Activated CD4-positive, alpha-beta memory T cell treated with anti-CD3 and anti-CD28 coated beads for 36 hours (primary cell): ENCODE measurements around the gene RIF1. TPM values are rescaled to one million over a fixed set of nuclear protein-coding genes. Genes with fewer than 3 reads are reported as not detected.

Experiments
- CTCF ChIA-PET: fragments of 350-600 bp; sonication (Branson Sonifier 250); formaldehyde crosslinking; loops from one replicate; lab custom pipeline; 2021; ENCODE audit warnings: antibody characterized with exemption, inconsistent platforms; lab: Charles Lee
- POLR2A ChIA-PET: fragments of 350-600 bp; sonication (Branson Sonifier 250); formaldehyde crosslinking; loops from one replicate; lab custom pipeline; 2021; ENCODE audit warnings: antibody characterized with exemption; lab: Charles Lee
- DNase-seq: peaks from one replicate; pipeline ENCODE4 v3.0.0-alpha.2; 2020
- H3K27ac Mint-ChIP-seq: one replicate; pipeline ENCODE4 v1.8.0; 2021; ENCODE audit warnings: mixed read lengths
- H3K27me3 Mint-ChIP-seq: one replicate; pipeline ENCODE4 v1.8.0; 2021; ENCODE audit warnings: mixed read lengths
- H3K36me3 Mint-ChIP-seq: one replicate; pipeline ENCODE4 v1.8.0; 2021; ENCODE audit warnings: mixed read lengths
- H3K4me1 Mint-ChIP-seq: one replicate; pipeline ENCODE4 v1.8.0; 2021; ENCODE audit warnings: low read depth, mixed read lengths
- H3K4me3 Mint-ChIP-seq: one replicate; pipeline ENCODE4 v1.8.0; 2021; ENCODE audit warnings: mild to moderate bottlenecking, mixed read lengths
- H3K9me3 Mint-ChIP-seq: one replicate; pipeline ENCODE4 v1.8.0; 2021; ENCODE audit warnings: mixed read lengths
- intact Hi-C: fragments of 100-400 bp; cut with micrococcal nuclease; formaldehyde crosslinking; loops from one replicate; pipeline ENCODE4 v1.15.1; 2023
- total RNA-seq, 2 experiments: library from RNA; stranded (reverse); gene quantifications; one replicate each; pipeline ENCODE4 v1.2.3, GENCODE V29; 2021

RIF1 gene
- total RNA-seq, 2 experiments from 2014 or later: 56.8 to 59.2 TPM

DNA sequence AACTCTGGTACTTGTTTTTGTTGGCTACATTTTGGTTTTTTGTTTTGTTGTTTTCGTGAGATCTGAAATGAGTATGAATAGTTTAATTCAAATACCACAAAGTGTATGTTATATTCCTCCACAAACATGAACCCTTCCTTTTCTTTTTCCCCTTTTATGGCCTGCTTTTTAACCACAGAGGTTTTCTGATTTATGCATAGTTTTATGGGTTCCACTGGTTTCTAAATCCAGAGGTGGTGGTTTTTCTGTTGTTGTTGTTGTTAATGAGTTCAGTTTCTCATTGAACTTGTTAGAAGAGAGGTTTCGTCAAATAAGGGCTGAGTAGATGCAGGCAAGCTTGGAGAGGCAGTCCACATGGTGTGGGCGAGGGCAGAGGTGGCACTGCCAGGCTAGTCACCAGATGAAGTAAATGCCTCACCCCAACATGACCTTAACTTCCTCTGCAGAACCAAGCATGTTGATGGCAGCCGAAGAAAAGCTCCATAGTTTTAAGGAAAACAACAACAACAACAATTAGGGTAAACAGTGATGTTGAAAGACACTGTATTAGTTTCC, 72.5 kb downstream of the RIF1 start:
- CTCF ChIA-PET: no interaction called here
- Mint-ChIP-seq H3K4me3 (no peak overlapping the region), H3K27me3 (no peaks in the 10 kb centered on the region), H3K4me1 (peaks cover 32% of the 10 kb centered on the region), H3K9me3 (peaks cover 23% of the 10 kb centered on the region), H3K36me3 (peaks cover 76% of the 10 kb centered on the region), H3K27ac (peak overlapping the region; percentile 61)
- intact Hi-C loops: loop anchor here (5.0 to 10.0 kb wide), 4 partner anchors 153 to 685 kb away; partner anchors contain the start of gene ARL5A
- POLR2A ChIA-PET: no interaction called here
- peak; percentile 23 for DNase-seq

DNA sequence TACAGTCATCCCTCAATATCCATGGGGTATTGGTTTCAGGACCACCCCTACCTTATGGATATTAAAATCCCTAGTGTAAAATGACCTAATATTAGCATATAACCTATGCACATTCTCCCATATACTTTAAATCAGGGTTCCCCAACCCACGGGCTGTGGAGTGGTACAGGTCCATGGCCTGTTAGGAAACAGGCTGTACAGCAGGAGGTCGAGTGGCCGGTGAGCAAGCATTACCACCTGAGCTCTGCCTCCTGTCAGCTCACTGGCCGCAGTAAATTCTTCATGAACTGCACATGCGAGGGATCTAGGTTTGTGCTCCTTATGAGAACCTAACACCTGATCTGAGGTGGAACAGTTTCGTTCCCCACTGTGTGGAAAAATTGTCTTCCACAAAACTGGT, 73.8 kb downstream of the RIF1 start:
- Mint-ChIP-seq H3K36me3 (peaks cover 71% of the 10 kb centered on the region), H3K4me1 (peaks cover 32% of the 10 kb centered on the region), H3K27ac (no peak overlapping the region), H3K9me3 (peaks cover 23% of the 10 kb centered on the region), H3K4me3 (no peak overlapping the region), H3K27me3 (no peaks in the 10 kb centered on the region)
- intact Hi-C loops: loop anchor here (5.0 to 10.0 kb wide), 4 partner anchors 151 to 684 kb away; partner anchors contain the start of gene ARL5A
- POLR2A ChIA-PET: no interaction called here
- DNase-seq: no peak
- CTCF ChIA-PET: no interaction called here

DNA sequence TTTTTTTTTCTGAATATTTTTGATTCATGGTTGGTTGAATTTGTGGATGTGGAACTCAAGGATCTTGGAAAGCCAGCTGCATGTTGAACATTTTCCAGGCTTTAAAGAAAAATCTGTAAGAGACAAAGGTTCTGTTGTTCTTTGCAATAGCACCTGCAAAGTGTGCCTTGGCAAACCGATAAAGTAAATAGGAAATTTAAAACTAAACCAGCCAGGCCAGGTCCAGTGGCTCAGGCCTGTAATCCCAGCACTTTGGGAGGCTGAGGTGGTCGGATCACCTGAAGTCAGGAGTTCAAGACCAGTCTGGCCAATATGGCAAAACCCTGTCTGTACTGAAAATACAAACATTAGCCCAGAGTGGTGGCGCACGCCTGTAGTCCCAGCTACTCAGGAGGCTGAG, 74.4 kb downstream of the RIF1 start:
- CTCF ChIA-PET: no interaction called here
- DNase-seq: no peak
- Mint-ChIP-seq H3K36me3 (peaks cover 66% of the 10 kb centered on the region), H3K4me3 (no peak overlapping the region), H3K9me3 (peaks cover 23% of the 10 kb centered on the region), H3K27me3 (no peaks in the 10 kb centered on the region), H3K27ac (no peak overlapping the region), H3K4me1 (peaks cover 32% of the 10 kb centered on the region)
- POLR2A ChIA-PET: no interaction called here
- intact Hi-C loops: loop anchor here (5.0 to 10.0 kb wide), 4 partner anchors 151 to 683 kb away; partner anchors contain the start of gene ARL5A

DNA sequence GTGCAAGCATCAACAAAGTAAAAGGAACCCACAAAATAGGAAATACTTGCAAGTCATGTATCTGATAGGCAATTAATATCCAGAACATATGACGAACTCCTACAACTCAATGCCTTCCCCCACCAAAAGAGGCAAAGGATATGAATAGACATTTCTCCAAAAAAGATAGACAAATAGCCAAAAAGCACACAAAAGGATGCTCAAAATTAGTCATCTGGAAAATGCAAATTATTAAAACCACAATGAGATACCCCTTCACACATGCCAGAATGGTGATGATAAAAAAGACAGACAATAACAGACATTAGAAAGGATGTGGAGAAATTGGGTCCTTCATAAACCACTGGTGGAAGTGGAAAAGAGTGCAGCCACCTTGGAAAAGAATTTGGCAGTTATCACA, 76.4 kb downstream of the RIF1 start:
- no peak overlapping the region for H3K27ac Mint-ChIP-seq

DNA sequence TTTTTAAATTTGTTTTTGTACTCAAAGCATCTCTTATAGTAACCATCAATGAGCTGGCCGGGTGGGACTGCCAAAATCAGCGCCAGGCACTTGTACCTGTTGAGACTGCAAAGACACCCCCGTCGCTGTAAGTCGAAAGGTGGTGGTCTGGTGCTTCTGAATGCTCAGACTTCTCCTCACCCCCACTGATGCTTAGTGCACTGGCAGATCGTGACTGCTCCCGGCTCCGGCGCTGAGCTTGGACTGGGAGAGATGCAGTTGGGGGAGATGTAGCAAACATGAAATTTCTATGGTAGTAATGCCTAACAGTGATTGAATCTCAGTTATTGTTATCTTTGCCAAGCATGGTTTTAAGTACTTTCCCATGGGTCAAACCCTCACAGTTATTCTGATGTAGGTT, 80.6 kb downstream of the RIF1 start:
- DNase-seq: no peak
- H3K4me3 Mint-ChIP-seq: no peak overlapping the region
- no peaks in the 10 kb centered on the region for H3K27me3 Mint-ChIP-seq
- ChIA-PET CTCF (no interaction called here), POLR2A (no interaction called here)
- no peak overlapping the region for H3K27ac Mint-ChIP-seq
- peaks cover 12% of the 10 kb centered on the region for H3K9me3 Mint-ChIP-seq
- peaks cover 10% of the 10 kb centered on the region for H3K4me1 Mint-ChIP-seq
- intact Hi-C loops: no loop called here
- peaks cover 35% of the 10 kb centered on the region for H3K36me3 Mint-ChIP-seq

More for the DNA sequence above, 76.4 kb downstream of the RIF1 start:
- intact Hi-C loops: loop anchor here (10.0 kb wide), 2 partner anchors 149 to 539 kb away; no protein-coding TSS in a partner anchor
- Mint-ChIP-seq H3K9me3 (peaks cover 21% of the 10 kb centered on the region), H3K36me3 (peaks cover 58% of the 10 kb centered on the region), H3K4me1 (peaks cover 24% of the 10 kb centered on the region), H3K27me3 (no peaks in the 10 kb centered on the region), H3K4me3 (no peak overlapping the region)
- POLR2A ChIA-PET: no interaction called here
- CTCF ChIA-PET: no interaction called here
- no peak for DNase-seq

DNA sequence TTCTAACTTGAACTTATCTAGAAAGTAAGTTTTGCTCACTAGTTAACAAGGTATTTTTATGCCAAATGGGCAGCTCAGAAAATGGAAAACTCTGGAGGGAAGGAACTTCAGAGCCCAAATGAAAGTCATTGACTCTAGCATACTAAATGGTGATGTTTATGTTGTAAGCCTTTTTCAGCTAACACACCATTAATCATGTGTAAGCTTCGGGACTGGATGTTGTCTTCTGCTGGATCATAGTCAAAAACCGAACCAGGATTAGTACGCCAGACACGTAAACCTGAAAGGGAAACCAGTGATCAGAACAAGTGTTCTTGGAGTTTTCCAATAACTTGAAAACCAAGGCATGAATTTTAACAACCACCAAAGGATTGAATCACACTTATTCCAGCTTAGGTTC, 81.8 kb downstream of the RIF1 start:
- DNase-seq: no peak
- intact Hi-C loops: no loop called here
- Mint-ChIP-seq H3K4me3 (no peak overlapping the region), H3K27ac (no peak overlapping the region), H3K27me3 (no peaks in the 10 kb centered on the region), H3K4me1 (no peaks in the 10 kb centered on the region), H3K9me3 (no peaks in the 10 kb centered on the region), H3K36me3 (peaks cover 23% of the 10 kb centered on the region)
- CTCF ChIA-PET: no interaction called here
- POLR2A ChIA-PET: no interaction called here

DNA sequence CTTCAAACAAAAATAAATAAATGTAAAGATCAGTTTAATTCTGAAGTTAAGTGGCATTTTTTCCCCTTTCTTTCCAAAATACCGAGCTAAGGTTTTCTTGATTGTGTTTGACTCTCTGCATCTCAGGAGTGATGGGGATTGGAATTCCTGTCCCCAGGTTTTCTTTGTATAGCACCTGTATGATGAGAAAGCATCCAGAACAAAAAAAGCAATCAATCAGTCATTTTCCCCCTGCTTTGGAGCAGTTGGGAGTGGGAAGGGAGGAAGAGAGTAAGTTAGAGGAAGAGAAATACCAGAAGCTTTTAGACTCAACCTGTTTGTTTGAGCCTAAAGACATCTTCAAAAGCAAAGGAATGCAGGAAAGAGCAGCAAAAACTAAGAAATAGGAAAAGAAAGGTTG, 88.5 kb downstream of the RIF1 start:
- peaks cover 6% of the 10 kb centered on the region for H3K36me3 Mint-ChIP-seq
- no peak overlapping the region for H3K4me3 Mint-ChIP-seq
- H3K4me1 Mint-ChIP-seq: no peaks in the 10 kb centered on the region
- ChIA-PET CTCF (no interaction called here), POLR2A (no interaction called here)
- H3K9me3 Mint-ChIP-seq: no peaks in the 10 kb centered on the region
- no peak for DNase-seq
- H3K27ac Mint-ChIP-seq: no peak overlapping the region
- intact Hi-C loops: no loop called here
- H3K27me3 Mint-ChIP-seq: no peaks in the 10 kb centered on the region

DNA sequence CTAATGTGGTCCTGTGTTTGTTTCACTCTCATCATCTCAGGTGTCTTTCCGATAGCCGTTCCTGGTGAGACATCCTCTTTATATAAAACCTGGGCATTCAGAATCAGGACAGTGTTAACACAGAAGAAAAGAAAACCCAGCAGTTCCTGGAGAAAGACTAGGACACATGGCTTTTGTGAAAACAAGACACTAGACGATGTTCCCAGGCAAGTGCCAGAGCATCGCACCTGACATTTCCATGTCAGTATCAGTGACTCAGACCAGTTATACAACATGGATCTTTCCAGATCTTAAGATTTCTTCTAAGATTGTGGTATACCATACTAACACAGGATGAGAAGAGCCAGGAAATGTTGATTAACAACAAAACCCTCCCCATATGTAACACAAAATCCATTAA, 96.5 kb downstream of the RIF1 start:
- DNase-seq: no peak
- Mint-ChIP-seq H3K36me3 (no peaks in the 10 kb centered on the region), H3K4me1 (no peaks in the 10 kb centered on the region), H3K4me3 (no peak overlapping the region), H3K27ac (no peak overlapping the region), H3K27me3 (no peaks in the 10 kb centered on the region), H3K9me3 (no peaks in the 10 kb centered on the region)
- POLR2A ChIA-PET: no interaction called here
- intact Hi-C loops: no loop called here
- CTCF ChIA-PET: no interaction called here

DNA sequence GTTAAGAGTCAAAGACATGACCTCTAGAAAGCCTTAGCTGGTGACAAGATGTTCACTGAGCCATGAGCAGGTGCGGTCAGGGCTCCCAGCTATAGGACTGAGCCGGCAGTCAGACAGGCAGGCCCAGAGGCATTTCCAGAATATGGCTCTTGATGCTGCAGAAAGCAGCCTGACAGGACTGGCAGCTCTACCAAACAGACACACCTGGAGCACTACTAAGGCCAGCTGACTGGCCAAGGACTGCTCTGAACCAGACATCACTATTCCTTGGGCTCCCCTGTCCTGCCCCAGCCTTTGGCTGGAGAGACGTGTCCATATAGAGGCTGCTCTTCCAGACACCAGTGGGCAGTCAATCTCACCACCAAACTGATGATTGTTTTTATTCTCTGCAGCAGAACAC, 98.8 kb downstream of the RIF1 start:
- intact Hi-C loops: no loop called here
- Mint-ChIP-seq H3K4me3 (no peak overlapping the region), H3K4me1 (no peaks in the 10 kb centered on the region), H3K27ac (no peak overlapping the region), H3K27me3 (no peaks in the 10 kb centered on the region), H3K36me3 (no peaks in the 10 kb centered on the region), H3K9me3 (no peaks in the 10 kb centered on the region)
- POLR2A ChIA-PET: no interaction called here
- no peak for DNase-seq
- CTCF ChIA-PET: no interaction called here

DNA sequence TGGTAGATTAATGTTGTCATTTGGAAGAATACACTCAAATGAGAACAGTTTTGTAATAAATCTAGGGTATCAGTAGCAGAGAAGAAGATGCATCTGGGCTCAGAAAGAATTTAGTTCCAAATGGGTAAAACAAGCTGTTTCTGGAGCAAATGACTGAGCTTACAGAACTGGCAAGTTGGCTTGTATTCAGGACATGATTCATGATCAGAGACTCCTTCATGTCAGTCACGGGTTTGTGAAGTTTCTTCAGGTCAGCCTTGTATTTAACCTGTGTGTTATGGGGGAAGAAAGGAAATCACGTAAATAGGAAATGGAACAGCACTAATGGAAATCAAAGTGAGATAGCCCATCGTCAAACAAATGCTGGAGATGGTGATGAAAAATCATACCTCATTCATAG, 109.1 kb downstream of the RIF1 start:
- H3K4me1 Mint-ChIP-seq: no peaks in the 10 kb centered on the region
- intact Hi-C loops: no loop called here
- no peak overlapping the region for H3K4me3 Mint-ChIP-seq
- CTCF ChIA-PET: no interaction called here
- no peak overlapping the region for H3K27ac Mint-ChIP-seq
- DNase-seq: no peak
- peaks cover 4% of the 10 kb centered on the region for H3K36me3 Mint-ChIP-seq
- POLR2A ChIA-PET: no interaction called here
- no peaks in the 10 kb centered on the region for H3K9me3 Mint-ChIP-seq
- H3K27me3 Mint-ChIP-seq: no peaks in the 10 kb centered on the region

DNA sequence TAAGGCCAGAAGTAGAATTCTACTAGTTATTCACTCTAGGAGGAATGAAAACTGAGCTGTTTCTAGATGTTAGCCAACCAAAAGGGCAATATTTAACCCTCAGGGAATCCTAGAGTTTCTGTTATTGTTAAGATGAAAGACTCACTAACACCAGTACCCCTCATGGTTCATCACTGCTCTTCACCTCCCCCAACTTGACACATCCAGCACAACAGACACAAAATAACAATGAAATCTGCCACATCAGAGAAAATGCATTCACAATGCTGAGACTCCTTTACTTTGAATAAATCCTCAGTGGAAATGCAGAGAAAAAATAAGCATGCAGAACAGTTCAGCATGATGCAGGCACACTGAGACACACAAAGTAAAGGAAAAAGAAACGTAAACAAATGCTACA, 111.3 kb downstream of the RIF1 start:
- ChIA-PET CTCF (no interaction called here), POLR2A (no interaction called here)
- Mint-ChIP-seq H3K27me3 (no peaks in the 10 kb centered on the region), H3K9me3 (no peaks in the 10 kb centered on the region), H3K4me1 (no peaks in the 10 kb centered on the region), H3K4me3 (no peak overlapping the region), H3K36me3 (peaks cover 2% of the 10 kb centered on the region), H3K27ac (no peak overlapping the region)
- intact Hi-C loops: no loop called here
- no peak for DNase-seq

DNA sequence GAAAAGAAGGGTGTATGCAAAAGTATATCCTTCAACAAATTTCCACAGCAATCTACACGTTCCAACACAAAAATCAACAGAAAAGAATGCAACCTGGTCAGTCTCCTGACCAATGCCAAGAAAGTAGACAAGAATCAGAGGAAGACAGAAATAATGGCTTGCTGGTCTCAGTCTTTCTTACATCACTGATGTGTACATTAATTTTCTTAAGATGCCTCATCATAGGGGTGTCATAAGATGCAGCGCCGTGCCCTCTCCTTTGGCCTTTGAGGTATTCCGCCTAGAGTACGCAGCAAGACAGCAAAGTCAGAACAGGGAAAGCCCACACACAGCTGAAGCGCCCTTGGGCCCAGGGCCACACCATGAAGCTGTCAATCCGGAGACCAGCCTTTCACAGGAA, 112.9 kb downstream of the RIF1 start:
- no peaks in the 10 kb centered on the region for H3K36me3 Mint-ChIP-seq
- CTCF ChIA-PET: no interaction called here
- no peaks in the 10 kb centered on the region for H3K4me1 Mint-ChIP-seq
- H3K27ac Mint-ChIP-seq: no peak overlapping the region
- intact Hi-C loops: no loop called here
- POLR2A ChIA-PET: no interaction called here
- H3K4me3 Mint-ChIP-seq: no peak overlapping the region
- DNase-seq: no peak
- H3K27me3 Mint-ChIP-seq: no peaks in the 10 kb centered on the region
- H3K9me3 Mint-ChIP-seq: no peaks in the 10 kb centered on the region

DNA sequence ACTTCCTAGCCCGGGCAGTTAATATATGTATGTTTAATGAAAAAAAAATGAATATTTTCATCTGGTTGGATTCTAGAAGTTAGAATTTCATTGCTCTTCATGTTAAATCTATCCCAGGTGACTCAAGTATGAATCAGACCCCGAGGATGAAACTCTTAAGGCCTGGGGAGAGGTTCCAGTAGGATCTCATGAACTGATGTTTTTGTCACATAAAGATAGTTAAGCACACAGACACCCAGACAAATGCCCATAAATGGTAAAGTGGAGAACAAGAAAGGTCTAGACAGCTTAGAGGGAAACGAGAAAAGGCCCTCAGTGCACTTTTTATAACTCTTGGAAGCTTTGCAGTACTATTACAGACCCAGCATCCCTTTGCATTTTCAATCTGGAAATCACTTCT, 114.1 kb downstream of the RIF1 start:
- ChIA-PET CTCF (no interaction called here), POLR2A (no interaction called here)
- Mint-ChIP-seq H3K4me3 (no peak overlapping the region), H3K4me1 (no peaks in the 10 kb centered on the region), H3K27me3 (no peaks in the 10 kb centered on the region), H3K27ac (no peak overlapping the region), H3K9me3 (no peaks in the 10 kb centered on the region), H3K36me3 (no peaks in the 10 kb centered on the region)
- DNase-seq: no peak
- intact Hi-C loops: no loop called here
